ENCODE measurements around the gene CENPX.

CENPX gene

GRCh38 chr17:81976332-81977210, 46.1 kb downstream of the CENPX start:
- peak; percentile 50 for DNase-seq

- DNase-seq, result no peak
These were observed 49.2 kb downstream of the CENPX start for GRCh38 chr17:81973432-81973831.

- DNase-seq, result no peak
These were observed 53.5 kb downstream of the CENPX start for GRCh38 chr17:81968850-81969812.
